ENCODE data around the gene ACTR3C.

- TF ChIP-seq CTCF (conservative IDR thresholded peaks at IDR 0.05 in 1 of 2, IDR thresholded peaks at IDR 0.05 in 1 of 2; ENCODE audit: low read depth in 1 of 2, low read length in 2 of 2) (no peak), EZH2 (IDR thresholded peaks at IDR 0.05; ENCODE audit: low read length, missing control alignments) (no peak)
Measured at GRCh38 chr7:150327308-150327707, 4.0 kb upstream of the ACTR3C start.

Measured in fibroblast of lung (primary cell).